Suprapubic skin (tissue), 4 donors: Measurements from ENCODE around the gene EXD3.

Experiments used
- CTCF ChIP-seq, 2 donors: fragments of 200-600 bp in 1 of 2; fragments of 450-650 bp in 1 of 2; sonication (generic) in 1 of 2; IDR thresholded peaks; one replicate each; pipeline ENCODE4 v1.5.1; 2016 to 2019; ENCODE audit warnings: antibody characterized with exemption in 2 of 2, mild to moderate bottlenecking in 1 of 2, moderate library complexity in 1 of 2
- POLR2A ChIP-seq, 2 donors: fragments of 450-650 bp; IDR thresholded peaks; one replicate each; pipeline ENCODE4 v1.6.1; 2017; ENCODE audit warnings: antibody characterized with exemption in 2 of 2, mild to moderate bottlenecking in 2 of 2, moderate library complexity in 2 of 2
- POLR2AphosphoS5 ChIP-seq, 3 donors: sonication (generic); formaldehyde crosslinking; IDR thresholded peaks; one replicate each; pipeline ENCODE4 v1.6.1; 2017; ENCODE audit warnings: antibody characterized with exemption in 3 of 3

GRCh38 chr9:137275203-137275587 lies 147.8 kb downstream of the EXD3 start:
- TF ChIP-seq POLR2AphosphoS5 (IDR thresholded peaks at IDR 0.05) (no peak), POLR2A (IDR thresholded peaks at IDR 0.05) (no peak), CTCF (IDR thresholded peaks at IDR 0.05) (no peak)
